ENCODE data around the gene FOXB1. TPM values are rescaled to one million over a fixed set of nuclear protein-coding genes. Genes with fewer than 3 reads are reported as not detected.
A peak's percentile ranks its signal among the peaks of the same experiment; 100 is the strongest.

Gene FOXB1
- total RNA-seq, 1 donor from 2014 or later, result not detected

- TF ChIP-seq CTCF (IDR thresholded peaks at IDR 0.05), result no peak
- Histone ChIP-seq H3K4me1 (peaks cover 35% of the 10 kb centered on the region), H3K4me3 (no peak overlapping the region), H3K27ac (no peak overlapping the region), H3K9me3 (no peaks in the 10 kb centered on the region), H3K36me3 (no peaks in the 10 kb centered on the region), H3K27me3 (peaks cover 99% of the 10 kb centered on the region)
- intact Hi-C loops (cut with DNase I), result no loop called here
- DNase-seq (no peak), ATAC-seq (no peak)
Observed at GRCh38 chr15:60002528-60003218, 1.4 kb upstream of the FOXB1 start.

GRCh38 chr15:60003243-60004008 lies 685 bp upstream of the FOXB1 start:
- H3K4me1 ChIP-seq, result peaks cover 35% of the 10 kb centered on the region
- H3K27ac ChIP-seq, result no peak overlapping the region
- H3K27me3 ChIP-seq, result peaks cover 100% of the 10 kb centered on the region
- DNase-seq (no peak), ATAC-seq (no peak)
- H3K36me3 ChIP-seq, result no peaks in the 10 kb centered on the region
- no peaks in the 10 kb centered on the region for H3K9me3 ChIP-seq
- H3K4me3 ChIP-seq, result no peak overlapping the region
- TF ChIP-seq CTCF (IDR thresholded peaks at IDR 0.05), result no peak
- intact Hi-C loops (cut with DNase I), result no loop called here

- Histone ChIP-seq H3K9me3 (no peaks in the 10 kb centered on the region), H3K27me3 (peaks cover 100% of the 10 kb centered on the region), H3K27ac (no peak overlapping the region), H3K36me3 (no peaks in the 10 kb centered on the region), H3K4me3 (peak overlapping the region; percentile 53), H3K4me1 (peaks cover 35% of the 10 kb centered on the region)
- intact Hi-C loops (cut with DNase I), result no loop called here
- peak; percentile 65 for DNase-seq
- no peak for TF ChIP-seq CTCF (IDR thresholded peaks at IDR 0.05)
- ATAC-seq, result no peak
Observed at GRCh38 chr15:60004846-60005351, 788 bp downstream of the FOXB1 start.

GRCh38 chr15:60005352-60006202 lies 1.5 kb downstream of the FOXB1 start:
- ATAC-seq, result peak; percentile 20
- Histone ChIP-seq H3K27me3 (peaks cover 100% of the 10 kb centered on the region), H3K27ac (no peak overlapping the region), H3K9me3 (no peaks in the 10 kb centered on the region), H3K4me3 (peak overlapping the region; percentile 53), H3K4me1 (peaks cover 35% of the 10 kb centered on the region), H3K36me3 (no peaks in the 10 kb centered on the region)
- TF ChIP-seq CTCF (IDR thresholded peaks at IDR 0.05), result no peak
- intact Hi-C loops (cut with DNase I), result no loop called here
- DNase-seq, result no peak

- ATAC-seq, result peak; percentile 72
- no peak for TF ChIP-seq CTCF (IDR thresholded peaks at IDR 0.05)
Observed at GRCh38 chr15:60006203-60006862, 2.2 kb downstream of the FOXB1 start.

More at GRCh38 chr15:60006203-60006862, 2.2 kb downstream of the FOXB1 start:
- H3K9me3 ChIP-seq, result no peaks in the 10 kb centered on the region
- peak; percentile 69 for DNase-seq
- no peak overlapping the region for H3K27ac ChIP-seq
- H3K36me3 ChIP-seq, result no peaks in the 10 kb centered on the region
- intact Hi-C loops (cut with DNase I), result no loop called here
- H3K4me3 ChIP-seq, result peak overlapping the region; percentile 53
- peaks cover 35% of the 10 kb centered on the region for H3K4me1 ChIP-seq
- H3K27me3 ChIP-seq, result peaks cover 100% of the 10 kb centered on the region

Measured in upper lobe of right lung (tissue), 1 donor.